MCF 10A (cell line): Measurements from ENCODE around the gene HOXB7. TPM values are rescaled to one million over a fixed set of nuclear protein-coding genes. Genes with fewer than 3 reads are reported as not detected.

Experiments used
- BruUV-seq: library from RNA; stranded (reverse); fragments of 400-500 nt; replicated peaks from 2 replicates; lab custom pipeline; 2021; lab: Mats Ljungman, UMichigan
- CTCF ChIA-PET: fragments of 300-600 bp; sonication (Branson Sonifier 250); formaldehyde crosslinking; extraction: SDS; loops from one replicate; lab custom pipeline; 2021; ENCODE audit warnings: antibody characterized with exemption, inconsistent platforms; lab: Yijun Ruan, JAX
- POLR2A ChIA-PET: fragments of 300-600, 350-650 bp; sonication (Branson Sonifier 250); formaldehyde crosslinking; extraction: SDS; loops from one replicate; lab custom pipeline; 2020; ENCODE audit warnings: antibody characterized with exemption, inconsistent platforms; lab: Yijun Ruan, JAX
- DNase-seq: peaks from one replicate; pipeline ENCODE4 v3.0.0-alpha.2; 2018; ENCODE audit not compliant: unreplicated experiment
- H3K27ac Mint-ChIP-seq: one replicate; pipeline ENCODE4 v1.8.0; 2022; ENCODE audit warnings: mild to moderate bottlenecking, low read depth, mixed read lengths; ENCODE audit not compliant: unreplicated experiment
- H3K27me3 Mint-ChIP-seq: one replicate; pipeline ENCODE4 v1.8.0; 2022; ENCODE audit warnings: mixed read lengths; ENCODE audit not compliant: insufficient read depth, unreplicated experiment
- H3K36me3 Mint-ChIP-seq: one replicate; pipeline ENCODE4 v1.8.0; 2022; ENCODE audit warnings: mild to moderate bottlenecking, moderate library complexity, mixed read lengths; ENCODE audit not compliant: insufficient read depth, unreplicated experiment
- H3K4me1 Mint-ChIP-seq: one replicate; pipeline ENCODE4 v1.8.0; 2022; ENCODE audit warnings: mixed read lengths; ENCODE audit not compliant: insufficient read depth, unreplicated experiment
- H3K4me3 Mint-ChIP-seq: one replicate; pipeline ENCODE4 v1.8.0; 2022; ENCODE audit warnings: mild to moderate bottlenecking, moderate library complexity, mixed read lengths; ENCODE audit not compliant: unreplicated experiment
- H3K9me3 Mint-ChIP-seq: one replicate; pipeline ENCODE4 v1.8.0; 2022; ENCODE audit warnings: mixed read lengths; ENCODE audit not compliant: unreplicated experiment
- CTCF ChIP-seq: fragments of 200-600 bp; IDR thresholded peaks from one replicate; pipeline ENCODE4 v1.8.0; 2022; ENCODE audit warnings: antibody characterized with exemption, mild to moderate bottlenecking; ENCODE audit not compliant: unreplicated experiment
- intact Hi-C: fragments of 100-400 bp; cut with micrococcal nuclease; formaldehyde crosslinking; loops from 2 replicates; pipeline ENCODE4 v1.14.1; 2022
- total RNA-seq: library from RNA; stranded (reverse); gene quantifications from 2 replicates; pipeline ENCODE4 v1.2.3, GENCODE V29; 2022

The HOXB7 gene
- total RNA-seq, 1 experiment from 2014 or later = not detected

GRCh38 chr17:48639982-48640857, 29.4 kb upstream of the HOXB7 start:
- H3K27me3 Mint-ChIP-seq = peaks cover 99% of the 10 kb centered on the region
- DNase-seq = no peak
- no TSS peak for BruUV-seq

GRCh38 chr17:48639136-48639535, 28.3 kb upstream of the HOXB7 start:
- no peak overlapping the region for H3K27ac Mint-ChIP-seq
- H3K4me1 Mint-ChIP-seq = peaks cover 8% of the 10 kb centered on the region
- TF ChIP-seq CTCF = no peak
- H3K4me3 Mint-ChIP-seq = no peak overlapping the region
- H3K9me3 Mint-ChIP-seq = no peaks in the 10 kb centered on the region
- CTCF ChIA-PET = interaction anchor here (0.6 to 1.7 kb wide), 2 partner anchors 85 to 678 kb away, joined by 4 to 5 read pairs; no protein-coding TSS in a partner anchor
- no TSS peak for BruUV-seq
- no peaks in the 10 kb centered on the region for H3K36me3 Mint-ChIP-seq
- H3K27me3 Mint-ChIP-seq = peaks cover 97% of the 10 kb centered on the region
- intact Hi-C loops = no loop called here
- POLR2A ChIA-PET = interaction anchor here (0.7 to 1.0 kb wide), 2 partner anchors 10 to 11 kb away, joined by 3 to 4 read pairs; no protein-coding TSS in a partner anchor
- no peak for DNase-seq

More at GRCh38 chr17:48639982-48640857, 29.4 kb upstream of the HOXB7 start:
- Mint-ChIP-seq H3K4me1 (peaks cover 8% of the 10 kb centered on the region), H3K27ac (no peak overlapping the region), H3K36me3 (no peaks in the 10 kb centered on the region), H3K4me3 (no peak overlapping the region), H3K9me3 (no peaks in the 10 kb centered on the region)
- CTCF ChIA-PET = interaction anchor here (0.6 to 1.7 kb wide), 10 partner anchors 19 to 677 kb away, joined by 3 to 5 read pairs (median 4); no protein-coding TSS in a partner anchor
- POLR2A ChIA-PET = interaction anchor here (0.6 to 1.3 kb wide), 3 partner anchors 11 to 745 kb away, joined by 3 to 4 read pairs (median 3); no protein-coding TSS in a partner anchor
- no peak for TF ChIP-seq CTCF
- intact Hi-C loops = no loop called here

GRCh38 chr17:48637323-48638260, 26.8 kb upstream of the HOXB7 start:
- Mint-ChIP-seq H3K9me3 (no peaks in the 10 kb centered on the region), H3K36me3 (no peaks in the 10 kb centered on the region), H3K27me3 (peaks cover 90% of the 10 kb centered on the region), H3K27ac (no peak overlapping the region), H3K4me1 (peaks cover 8% of the 10 kb centered on the region), H3K4me3 (no peak overlapping the region)
- ChIA-PET POLR2A (interaction anchor here (0.7 kb wide), 2 partner anchors 10 to 293 kb away, joined by 3 read pairs; no protein-coding TSS in a partner anchor), CTCF (interaction anchor here (0.5 to 1.6 kb wide), 6 partner anchors 13 to 589 kb away, joined by 3 to 6 read pairs (median 4); no protein-coding TSS in a partner anchor)
- intact Hi-C loops = no loop called here
- peak; percentile 77 for DNase-seq
- TF ChIP-seq CTCF = no peak
- BruUV-seq = no TSS peak
